ENCODE data around the gene HOXB9.

- TF ChIP-seq CTCF (IDR thresholded peaks at IDR 0.05) (no peak), POLR2A (IDR thresholded peaks at IDR 0.05) (no peak)
These were observed 18.0 kb upstream of the HOXB9 start for GRCh38 chr17:48644159-48644558.
